Stimulated activated CD8-positive, alpha-beta memory T cell treated with anti-CD3 and anti-CD28 coated beads, Interleukin-15, amount 100 ng/mL, for 4 hours (primary cell): ENCODE measurements around the gene TMEM174.

Experiments
- DNase-seq, 2 donors: peaks; one replicate each; pipeline ENCODE4 v3.0.0-alpha.2; 2020; ENCODE audit warnings: low read depth in 2 of 2

TMEM174 gene

GRCh38 chr5:73153513-73153912, 19.5 kb upstream of the TMEM174 start:
- DNase-seq = no peak

- DNase-seq = no peak
These were observed 18.6 kb upstream of the TMEM174 start for GRCh38 chr5:73154208-73155006.

GRCh38 chr5:73155271-73156222, 17.4 kb upstream of the TMEM174 start:
- no peak for DNase-seq

- no peak for DNase-seq
These were observed 15.3 kb upstream of the TMEM174 start for GRCh38 chr5:73157414-73158303.

- DNase-seq = no peak
These were observed 14.7 kb upstream of the TMEM174 start for GRCh38 chr5:73158313-73158712.

GRCh38 chr5:73160239-73160671, 12.7 kb upstream of the TMEM174 start:
- peak in 1 of 2 donors; percentile 30 for DNase-seq

GRCh38 chr5:73170522-73170921, 2.5 kb upstream of the TMEM174 start:
- DNase-seq = no peak

- DNase-seq = no peak
These were observed 1.5 kb upstream of the TMEM174 start for GRCh38 chr5:73171495-73171894.

- no peak for DNase-seq
These were observed 1.3 kb downstream of the TMEM174 start for GRCh38 chr5:73174100-73174815.

GRCh38 chr5:73176250-73176649, 3.3 kb downstream of the TMEM174 start:
- DNase-seq = no peak

GRCh38 chr5:73178265-73178664, 5.3 kb downstream of the TMEM174 start:
- DNase-seq = no peak

GRCh38 chr5:73179730-73180129, 6.7 kb downstream of the TMEM174 start:
- no peak for DNase-seq

- no peak for DNase-seq
These were observed 7.6 kb downstream of the TMEM174 start for GRCh38 chr5:73180566-73180965.

- DNase-seq = no peak
These were observed 9.3 kb downstream of the TMEM174 start for GRCh38 chr5:73182307-73182706.

GRCh38 chr5:73183000-73183399, 10.0 kb downstream of the TMEM174 start:
- DNase-seq = no peak

GRCh38 chr5:73183481-73183891, 10.5 kb downstream of the TMEM174 start:
- no peak for DNase-seq

- no peak for DNase-seq
These were observed 14.0 kb downstream of the TMEM174 start for GRCh38 chr5:73186976-73187375.

- DNase-seq = no peak
These were observed 16.0 kb downstream of the TMEM174 start for GRCh38 chr5:73188764-73189531.

GRCh38 chr5:73189871-73190376, 16.9 kb downstream of the TMEM174 start:
- no peak for DNase-seq

GRCh38 chr5:73192370-73192769, 19.4 kb downstream of the TMEM174 start:
- DNase-seq = no peak
